Retinal pigment epithelial cell (primary cell): ENCODE data around the gene SNCAIP.
A peak's percentile ranks its signal among the peaks of the same experiment; 100 is the strongest.

Experiments used
- DNase-seq: peaks from one replicate; pipeline ENCODE4 v3.0.0-alpha.2; 2010; ENCODE audit warnings: low read depth
- H3K4me3 ChIP-seq: 2 replicates; pipeline ENCODE4 v1.5.1; 2011; ENCODE audit warnings: mild to moderate bottlenecking, low read length, control low read depth, moderate library complexity
- TF ChIP-seq, protein P1 (sequence below): conservative IDR thresholded peaks from 2 replicates; pipeline ENCODE4 v1.5.1; 2011; ENCODE audit warnings: low read depth, low read length, control low read depth, inconsistent platforms

The SNCAIP gene

DNA sequence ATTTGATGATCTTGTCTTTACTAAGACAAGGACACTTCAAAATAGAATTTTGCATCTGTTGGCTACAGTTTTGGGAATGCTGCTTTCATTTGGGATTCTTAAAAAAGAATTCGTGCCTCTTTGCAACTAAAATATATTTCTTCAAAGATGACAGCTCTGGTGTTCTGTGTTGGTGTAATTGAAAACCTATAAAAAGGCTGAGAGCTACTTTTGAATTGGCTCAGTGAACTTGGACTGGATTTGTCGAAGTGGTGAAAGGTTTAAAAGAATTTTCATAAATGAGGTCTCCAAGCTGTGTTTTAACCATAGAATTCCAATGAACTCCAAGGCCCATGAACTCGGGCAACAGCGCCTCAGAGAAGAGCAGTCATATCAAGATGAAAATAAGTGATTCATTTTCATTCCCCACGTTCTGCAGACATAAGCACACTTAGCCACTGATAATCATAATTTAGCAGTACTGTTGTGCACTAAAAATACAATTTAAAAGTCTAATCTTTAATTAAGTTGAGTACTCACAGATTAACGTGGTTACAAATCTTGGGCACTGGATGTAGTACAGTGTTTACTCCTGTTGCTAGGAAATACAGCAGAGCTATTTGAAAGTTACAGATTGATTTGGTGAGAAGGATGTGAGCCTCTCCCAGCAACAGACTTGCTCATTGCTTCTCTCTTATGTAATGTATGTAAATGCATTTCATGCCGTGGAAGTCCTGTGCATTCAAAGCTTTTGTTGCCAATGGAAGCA is 10.9 kb downstream of the SNCAIP start:
- TF ChIP-seq, protein P1, sequence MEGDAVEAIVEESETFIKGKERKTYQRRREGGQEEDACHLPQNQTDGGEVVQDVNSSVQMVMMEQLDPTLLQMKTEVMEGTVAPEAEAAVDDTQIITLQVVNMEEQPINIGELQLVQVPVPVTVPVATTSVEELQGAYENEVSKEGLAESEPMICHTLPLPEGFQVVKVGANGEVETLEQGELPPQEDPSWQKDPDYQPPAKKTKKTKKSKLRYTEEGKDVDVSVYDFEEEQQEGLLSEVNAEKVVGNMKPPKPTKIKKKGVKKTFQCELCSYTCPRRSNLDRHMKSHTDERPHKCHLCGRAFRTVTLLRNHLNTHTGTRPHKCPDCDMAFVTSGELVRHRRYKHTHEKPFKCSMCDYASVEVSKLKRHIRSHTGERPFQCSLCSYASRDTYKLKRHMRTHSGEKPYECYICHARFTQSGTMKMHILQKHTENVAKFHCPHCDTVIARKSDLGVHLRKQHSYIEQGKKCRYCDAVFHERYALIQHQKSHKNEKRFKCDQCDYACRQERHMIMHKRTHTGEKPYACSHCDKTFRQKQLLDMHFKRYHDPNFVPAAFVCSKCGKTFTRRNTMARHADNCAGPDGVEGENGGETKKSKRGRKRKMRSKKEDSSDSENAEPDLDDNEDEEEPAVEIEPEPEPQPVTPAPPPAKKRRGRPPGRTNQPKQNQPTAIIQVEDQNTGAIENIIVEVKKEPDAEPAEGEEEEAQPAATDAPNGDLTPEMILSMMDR, result no peak
- H3K4me3 ChIP-seq, result no peak overlapping the region
- peak; percentile 74 for DNase-seq

- DNase-seq, result no peak
- H3K4me3 ChIP-seq, result no peak overlapping the region
- TF ChIP-seq, protein P1, result no peak
These were observed 11.7 kb downstream of the SNCAIP start for GRCh38 chr5:122323738-122324137.

DNA sequence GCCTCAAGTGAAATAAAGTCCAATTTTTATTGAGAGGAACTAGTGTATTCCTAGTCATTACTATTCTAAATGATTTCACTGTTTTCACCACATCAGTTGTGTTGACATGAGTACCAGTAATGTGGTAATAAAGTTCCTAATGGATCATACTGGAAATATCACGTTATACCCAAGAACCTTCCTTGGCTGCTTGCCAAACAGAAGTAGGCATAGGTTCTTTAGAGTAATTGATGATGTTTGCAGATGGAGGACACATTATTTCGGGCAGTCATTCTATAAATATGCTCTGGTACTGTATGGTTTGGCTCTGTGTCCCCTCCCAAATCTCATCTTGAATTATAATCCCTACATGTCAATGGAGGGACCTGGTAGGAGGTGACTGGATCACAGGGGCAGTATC is 15.1 kb downstream of the SNCAIP start:
- TF ChIP-seq, protein P1, result no peak
- H3K4me3 ChIP-seq, result no peak overlapping the region
- no peak for DNase-seq

GRCh38 chr5:122330881-122331280 is 18.8 kb downstream of the SNCAIP start:
- DNase-seq, result no peak
- TF ChIP-seq, protein P1, result no peak
- no peak overlapping the region for H3K4me3 ChIP-seq

DNA sequence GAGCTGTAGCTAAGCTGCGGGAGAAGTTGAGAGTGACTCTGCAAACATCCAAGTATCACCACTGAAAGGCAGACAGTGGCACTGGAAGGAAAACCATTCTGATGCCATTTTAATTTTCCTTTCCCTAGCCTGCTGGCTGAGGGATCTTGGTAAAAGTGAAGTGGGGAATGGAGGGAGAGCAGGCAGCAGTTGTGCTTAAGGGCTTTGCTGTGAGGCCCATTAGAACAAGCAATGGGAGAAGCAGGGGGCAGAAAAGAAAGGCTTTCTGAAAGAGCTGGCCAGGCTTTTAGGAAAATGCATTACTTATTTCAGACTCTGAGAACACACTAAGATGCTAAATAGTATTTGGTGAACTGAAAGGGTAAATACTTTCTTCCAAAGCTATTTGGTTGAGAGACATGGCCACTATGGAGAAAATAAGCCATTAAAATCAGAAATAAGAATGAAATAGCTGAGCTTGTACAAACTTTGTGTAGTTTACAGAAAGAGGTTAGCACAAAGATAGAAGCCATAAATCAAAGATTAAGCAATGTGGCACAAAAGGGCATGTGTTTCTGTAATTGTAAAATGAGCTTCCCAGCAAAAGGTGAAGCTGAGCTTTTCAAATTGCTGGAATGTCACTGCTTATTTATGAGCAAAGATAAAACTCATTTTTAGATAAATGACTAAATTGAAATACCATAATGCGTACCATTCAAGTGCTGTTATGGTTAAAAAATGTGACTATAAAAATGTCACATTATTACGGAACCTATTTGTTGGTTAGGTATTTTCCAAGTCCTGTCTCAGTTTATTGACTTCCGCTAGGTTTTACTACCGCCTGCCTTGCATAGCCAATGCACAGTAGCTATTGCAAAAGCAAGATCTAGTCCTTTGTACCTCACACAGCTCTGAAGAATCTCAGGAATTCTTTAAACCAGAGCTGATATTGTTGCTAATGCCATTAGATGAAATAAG is 20.8 kb downstream of the SNCAIP start:
- TF ChIP-seq, protein P1, result no peak
- no peak for DNase-seq

DNA sequence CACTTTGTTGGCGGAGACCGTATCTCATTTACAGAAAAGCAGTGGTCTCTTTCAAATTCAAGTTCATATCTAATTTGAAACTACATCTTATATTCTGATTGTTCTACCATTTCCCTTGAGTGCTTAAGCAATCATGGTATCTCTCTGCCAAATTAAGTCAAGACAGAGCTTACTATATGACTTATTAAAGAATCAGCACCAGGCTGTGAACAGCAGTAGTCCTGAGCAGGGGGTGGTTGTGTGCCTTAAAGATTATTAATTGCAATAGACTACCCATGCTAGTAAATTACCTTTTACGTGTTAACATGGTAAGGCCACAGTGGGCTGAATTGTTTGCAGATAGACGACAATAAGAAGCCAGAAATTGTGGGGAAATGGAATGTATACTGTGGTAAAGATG is 21.5 kb downstream of the SNCAIP start:
- no peak for DNase-seq

More for the DNA sequence above, 20.8 kb downstream of the SNCAIP start:
- H3K4me3 ChIP-seq, result no peak overlapping the region

More for the DNA sequence above, 21.5 kb downstream of the SNCAIP start:
- TF ChIP-seq, protein P1, result no peak
- H3K4me3 ChIP-seq, result no peak overlapping the region
